Gastrocnemius medialis (tissue), 4 donors: ENCODE results near the gene MARCHF3. TPM values are rescaled to one million over a fixed set of nuclear protein-coding genes. Genes with fewer than 3 reads are reported as not detected.

ENCODE experiments used
- ATAC-seq, 2 donors: fragments of 150-250 bp; one replicate each; pipeline ENCODE4 v1.9.1; 2016
- DNase-seq, 2 donors: peaks; one replicate each; pipeline ENCODE4 v3.0.0-alpha.2; 2019
- H3K27ac ChIP-seq, 4 donors: fragments of 200-600 bp; sonication (generic); 1 replicate in 1 of 4; 2 replicates in 3 of 4; pipeline ENCODE4 v1.5.1; 2016 to 2018; ENCODE audit warnings: mild to moderate bottlenecking in 2 of 4, moderate library complexity in 1 of 4
- H3K27me3 ChIP-seq, 3 donors: fragments of 200-600 bp; sonication (generic) in 2 of 3; 1 replicate in 1 of 3; 2 replicates in 2 of 3; pipeline versions ENCODE4 v1.5.1 to v1.6.0; 2016 to 2019; ENCODE audit warnings: mild to moderate bottlenecking in 1 of 3, moderate library complexity in 1 of 3
- H3K36me3 ChIP-seq, 2 donors: fragments of 200-600 bp; sonication (generic) in 1 of 2; one replicate each; pipeline ENCODE4 v1.5.1; 2017 to 2018
- H3K4me1 ChIP-seq, 2 donors: fragments of 200-600 bp; sonication (generic) in 1 of 2; one replicate each; pipeline ENCODE4 v1.5.1; 2016 to 2017; ENCODE audit warnings: mild to moderate bottlenecking in 2 of 2
- H3K4me3 ChIP-seq, 4 donors: fragments of 200-600 bp; sonication (generic) in 3 of 4; 1 replicate in 1 of 4; 2 replicates in 3 of 4; pipeline ENCODE4 v1.5.1; 2016 to 2019; ENCODE audit warnings: mild to moderate bottlenecking in 2 of 4
- H3K9me3 ChIP-seq, 3 donors: fragments of 200-600 bp; sonication (generic) in 2 of 3; 1 replicate in 1 of 3; 2 replicates in 2 of 3; pipeline ENCODE4 v1.5.1; 2016 to 2019
- POLR2A ChIP-seq, 2 donors: fragments of 450-650 bp; IDR thresholded peaks; one replicate each; pipeline ENCODE4 v1.6.1; 2017; ENCODE audit warnings: antibody characterized with exemption in 2 of 2, mild to moderate bottlenecking in 2 of 2, moderate library complexity in 2 of 2
- in situ Hi-C, 4 donors: fragments of 200-750 bp; cut with MboI; loops; one replicate each; pipeline versions ENCODE4 v1.15.0 to v1.8.0; 2017; ENCODE audit warnings: low sequenced_read_pairs in 4 of 4
- intact Hi-C: fragments of 100-400 bp; cut with DNase I; formaldehyde crosslinking; loops from one replicate; pipeline ENCODE4 v1.15.1; 2023; ENCODE audit warnings: low total_unique reads
- total RNA-seq, 4 donors: library from RNA; depleted of rRNA; stranded (reverse); fragments of >200 nt; gene quantifications; one replicate each; pipeline versions ENCODE4 v1.1.0 to v1.2.3, GENCODE V29; 2016
- TF ChIP-seq, protein P1 (sequence below), 5 experiments: fragments of 450-650 bp in 3 of 5; fragments of 200-600 bp in 2 of 5; sonication (generic) in 2 of 5; IDR thresholded peaks in 4 of 5; conservative IDR thresholded peaks in 1 of 5; 1 replicate in 4 of 5; 2 replicates in 1 of 5; pipeline ENCODE4 v1.5.1; 2016 to 2019; ENCODE audit warnings: antibody characterized with exemption in 5 of 5, mild to moderate bottlenecking in 3 of 5, moderate library complexity in 3 of 5

MARCHF3 gene
- total RNA-seq, 4 donors from 2014 or later: 2.4 to 6.2 (median 3.6) TPM

DNA sequence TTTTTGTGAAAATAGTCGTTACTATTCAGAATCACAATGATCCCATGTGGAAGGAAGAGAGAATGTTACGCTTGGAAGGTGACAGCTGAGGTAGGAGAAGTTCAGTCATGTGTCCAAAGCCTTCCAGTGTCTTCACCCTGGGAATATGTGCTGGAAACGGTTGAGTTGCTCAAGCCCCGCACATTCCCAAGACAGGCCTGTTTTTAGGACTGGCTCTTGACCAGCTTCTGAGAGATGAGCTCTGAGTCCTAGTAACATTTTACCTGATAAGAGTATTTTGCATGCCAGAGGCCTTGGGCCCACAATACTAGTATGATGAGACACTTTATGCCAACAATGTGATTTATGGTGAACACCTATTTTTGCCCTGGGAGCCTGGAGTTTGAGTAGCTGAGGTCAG is 151.7 kb downstream of the MARCHF3 start:
- ATAC-seq: no peak

DNA sequence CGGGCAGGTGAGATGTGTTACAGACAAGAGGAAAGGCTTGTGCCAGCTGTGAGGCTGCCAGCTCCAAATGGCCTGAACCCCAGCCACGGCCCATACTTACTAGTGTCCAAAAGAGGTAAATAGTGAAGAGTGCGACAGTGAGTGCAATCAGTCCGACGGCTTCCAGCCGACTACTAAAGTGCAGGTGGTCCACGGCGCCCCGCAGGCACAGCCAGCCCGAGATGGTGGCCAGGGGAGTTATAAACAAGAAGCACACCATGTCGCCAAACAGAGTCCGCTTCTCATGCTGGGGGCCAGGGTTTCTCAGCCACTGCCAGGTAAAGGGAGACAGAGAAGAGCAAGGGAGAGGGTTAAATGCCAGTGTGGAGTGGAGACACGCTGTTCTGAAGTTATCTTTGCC is 152.3 kb downstream of the MARCHF3 start:
- intact Hi-C loops (no loop called here), in situ Hi-C loops (no loop called here)
- no peak for ATAC-seq
- H3K4me1 ChIP-seq: peaks cover 0 to 9% of the 10 kb centered on the region in 2 donors
- H3K36me3 ChIP-seq: peaks cover 0 to 6% of the 10 kb centered on the region in 2 donors
- no peaks in the 10 kb centered on the region for H3K9me3 ChIP-seq
- TF ChIP-seq POLR2A (IDR thresholded peaks at IDR 0.05): no peak
- TF ChIP-seq, protein P1, sequence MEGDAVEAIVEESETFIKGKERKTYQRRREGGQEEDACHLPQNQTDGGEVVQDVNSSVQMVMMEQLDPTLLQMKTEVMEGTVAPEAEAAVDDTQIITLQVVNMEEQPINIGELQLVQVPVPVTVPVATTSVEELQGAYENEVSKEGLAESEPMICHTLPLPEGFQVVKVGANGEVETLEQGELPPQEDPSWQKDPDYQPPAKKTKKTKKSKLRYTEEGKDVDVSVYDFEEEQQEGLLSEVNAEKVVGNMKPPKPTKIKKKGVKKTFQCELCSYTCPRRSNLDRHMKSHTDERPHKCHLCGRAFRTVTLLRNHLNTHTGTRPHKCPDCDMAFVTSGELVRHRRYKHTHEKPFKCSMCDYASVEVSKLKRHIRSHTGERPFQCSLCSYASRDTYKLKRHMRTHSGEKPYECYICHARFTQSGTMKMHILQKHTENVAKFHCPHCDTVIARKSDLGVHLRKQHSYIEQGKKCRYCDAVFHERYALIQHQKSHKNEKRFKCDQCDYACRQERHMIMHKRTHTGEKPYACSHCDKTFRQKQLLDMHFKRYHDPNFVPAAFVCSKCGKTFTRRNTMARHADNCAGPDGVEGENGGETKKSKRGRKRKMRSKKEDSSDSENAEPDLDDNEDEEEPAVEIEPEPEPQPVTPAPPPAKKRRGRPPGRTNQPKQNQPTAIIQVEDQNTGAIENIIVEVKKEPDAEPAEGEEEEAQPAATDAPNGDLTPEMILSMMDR (IDR thresholded peaks at IDR 0.05 in 4 of 5, conservative IDR thresholded peaks at IDR 0.05 in 1 of 5): no peak
- DNase-seq: no peak
- no peaks in the 10 kb centered on the region for H3K27me3 ChIP-seq
- H3K4me3 ChIP-seq: no peak overlapping the region
- no peak overlapping the region for H3K27ac ChIP-seq

More for the DNA sequence above, 151.7 kb downstream of the MARCHF3 start:
- TF ChIP-seq POLR2A (IDR thresholded peaks at IDR 0.05): no peak
- TF ChIP-seq, protein P1 (IDR thresholded peaks at IDR 0.05 in 4 of 5, conservative IDR thresholded peaks at IDR 0.05 in 1 of 5): no peak
- DNase-seq: no peak
- no peaks in the 10 kb centered on the region for H3K27me3 ChIP-seq
- H3K27ac ChIP-seq: no peak overlapping the region
- H3K4me1 ChIP-seq: peaks cover 0 to 9% of the 10 kb centered on the region in 2 donors
- in situ Hi-C loops (no loop called here), intact Hi-C loops (no loop called here)
- peaks cover 0 to 6% of the 10 kb centered on the region in 2 donors for H3K36me3 ChIP-seq
- H3K9me3 ChIP-seq: no peaks in the 10 kb centered on the region
- H3K4me3 ChIP-seq: no peak overlapping the region

DNA sequence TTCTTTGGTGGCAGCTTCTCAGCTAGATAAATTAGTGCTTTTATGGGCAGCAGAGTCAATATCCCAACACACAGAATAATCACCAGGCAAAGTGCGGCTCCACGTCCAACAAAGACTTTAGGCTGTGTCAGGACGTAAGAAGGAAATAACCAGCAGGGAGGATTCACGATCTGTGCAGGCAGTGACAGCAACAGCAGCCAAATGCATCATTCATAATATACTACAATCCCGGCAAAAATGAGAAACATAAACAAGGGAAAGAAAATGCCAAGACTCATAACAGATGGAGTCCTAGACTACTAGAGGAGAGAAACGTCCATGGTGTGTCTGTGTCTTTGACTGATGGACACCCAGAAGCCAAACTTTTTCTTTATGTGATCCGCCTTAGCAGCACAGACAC is 152.8 kb downstream of the MARCHF3 start:
- intact Hi-C loops (no loop called here), in situ Hi-C loops (no loop called here)
- Histone ChIP-seq H3K4me1 (peaks cover 0 to 9% of the 10 kb centered on the region in 2 donors), H3K36me3 (peaks cover 0 to 6% of the 10 kb centered on the region in 2 donors), H3K4me3 (no peak overlapping the region), H3K9me3 (no peaks in the 10 kb centered on the region), H3K27me3 (no peaks in the 10 kb centered on the region), H3K27ac (no peak overlapping the region)
- no peak for ATAC-seq
- TF ChIP-seq POLR2A (IDR thresholded peaks at IDR 0.05): no peak
- TF ChIP-seq, protein P1 (IDR thresholded peaks at IDR 0.05 in 4 of 5, conservative IDR thresholded peaks at IDR 0.05 in 1 of 5): no peak
- DNase-seq: no peak

DNA sequence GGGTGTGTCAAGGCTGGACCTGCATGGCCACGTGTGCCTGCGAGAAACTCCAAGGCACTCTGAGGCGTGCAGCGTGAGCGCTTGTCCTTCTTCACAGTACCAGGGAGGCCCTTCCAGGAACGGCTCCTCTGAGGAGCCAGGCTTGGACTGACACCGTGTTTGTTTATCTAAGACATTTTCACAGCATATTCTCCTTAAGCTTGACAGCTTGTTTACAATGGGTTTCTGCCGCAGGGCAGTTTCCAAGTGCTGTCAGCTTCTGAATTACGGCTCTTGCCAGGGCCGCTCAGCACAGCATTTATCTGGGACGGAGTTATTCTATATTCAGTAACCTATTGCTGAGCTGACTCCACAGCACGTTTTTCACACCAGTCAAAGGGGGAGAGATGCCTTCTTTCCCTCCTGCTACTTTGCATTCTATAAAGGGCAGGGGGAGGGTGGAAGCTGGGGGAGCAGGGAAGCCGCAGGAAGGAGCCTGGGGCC is 155.0 kb downstream of the MARCHF3 start:
- no peak for TF ChIP-seq POLR2A (IDR thresholded peaks at IDR 0.05)
- TF ChIP-seq, protein P1 (IDR thresholded peaks at IDR 0.05 in 4 of 5, conservative IDR thresholded peaks at IDR 0.05 in 1 of 5): no peak
- in situ Hi-C loops: no loop called here
- DNase-seq (no peak), ATAC-seq (no peak)
- intact Hi-C loops: no loop called here
- Histone ChIP-seq H3K4me1 (peaks cover 0 to 9% of the 10 kb centered on the region in 2 donors), H3K9me3 (no peaks in the 10 kb centered on the region), H3K27ac (no peak overlapping the region), H3K27me3 (no peaks in the 10 kb centered on the region), H3K36me3 (peaks cover 0 to 6% of the 10 kb centered on the region in 2 donors), H3K4me3 (no peak overlapping the region)
